H1 (cell line): ENCODE results near the gene SETD1B. TPM values are rescaled to one million over a fixed set of nuclear protein-coding genes. Genes with fewer than 3 reads are reported as not detected.

Experiments used
- CTCF ChIA-PET: fragments of 300-600 bp; sonication (Branson Sonifier 250); formaldehyde crosslinking; loops from one replicate; lab custom pipeline; 2021; ENCODE audit not compliant: partially characterized antibody; lab: Charles Lee
- POLR2A ChIA-PET: fragments of 300-600 bp; sonication (Branson Sonifier 250); formaldehyde crosslinking; loops from one replicate; lab custom pipeline; 2021; ENCODE audit warnings: inconsistent platforms; ENCODE audit not compliant: partially characterized antibody; lab: Charles Lee
- DNase-seq, 2 experiments: peaks; one replicate each; pipeline versions ENCODE4 v3.0.0 to v3.0.0-alpha.2; 2010 to 2022; ENCODE audit warnings: low spot score in 2 of 2, low read depth in 1 of 2, mixed read lengths in 1 of 2
- FAIRE-seq: peaks from 2 replicates; lab custom pipeline; 2011; peaks lifted over from hg19 to GRCh38; lab: Jason Lieb, UNC
- H2AFZ ChIP-seq: 2 replicates; pipeline ENCODE4 v1.8.1; 2012; ENCODE audit warnings: low read length, inconsistent platforms
- H2AK5ac ChIP-seq: 2 replicates; pipeline ENCODE4 v1.6.1; 2013; ENCODE audit warnings: low read depth, low read length
- H2BK120ac ChIP-seq: replicated peaks from 2 replicates; pipeline ENCODE3; 2013; ENCODE audit warnings: low read depth, low read length, inconsistent platforms
- H2BK12ac ChIP-seq: 2 replicates; pipeline ENCODE4 v1.6.1; 2013; ENCODE audit warnings: low read depth, low read length
- H2BK15ac ChIP-seq: 2 replicates; pipeline ENCODE4 v1.6.1; 2013; ENCODE audit warnings: low read length
- H2BK20ac ChIP-seq: 2 replicates; pipeline ENCODE4 v1.6.1; 2013; ENCODE audit warnings: low read length
- H2BK5ac ChIP-seq: 2 replicates; pipeline ENCODE4 v1.6.1; 2013; ENCODE audit warnings: low read depth, low read length
- H3K14ac ChIP-seq: 2 replicates; pipeline ENCODE4 v1.6.1; 2013; ENCODE audit warnings: inconsistent platforms; ENCODE audit not compliant: insufficient read length
- H3K18ac ChIP-seq: 2 replicates; pipeline ENCODE4 v1.6.1; 2013; ENCODE audit warnings: low read length; ENCODE audit errors: extremely low read depth
- H3K23ac ChIP-seq: 2 replicates; pipeline ENCODE4 v1.6.1; 2013; ENCODE audit warnings: inconsistent platforms; ENCODE audit not compliant: insufficient read length
- H3K23me2 ChIP-seq: 2 replicates; pipeline ENCODE4 v1.6.1; 2013; ENCODE audit warnings: low read depth, low read length
- H3K27ac ChIP-seq: 2 replicates; pipeline ENCODE4 v1.6.1; 2011; ENCODE audit warnings: low read depth, low read length, inconsistent platforms
- H3K27me3 ChIP-seq, 4 experiments: replicated peaks in 1 of 4; 1 replicate in 1 of 4; 2 replicates in 3 of 4; pipeline versions ENCODE4 v1.6.1 to v1.8.1; 2011 to 2013; ENCODE audit warnings: low read length in 3 of 4, mild to moderate bottlenecking in 3 of 4, inconsistent platforms in 2 of 4, mixed read lengths in 2 of 4, moderate library complexity in 1 of 4; ENCODE audit not compliant: control insufficient read depth in 3 of 4, insufficient read depth in 3 of 4; ENCODE audit errors: extremely low read depth in 1 of 4
- H3K36me3 ChIP-seq, 4 experiments: 2 replicates each; pipeline versions ENCODE4 v1.6.1 to v1.8.1; 2011 to 2013; ENCODE audit warnings: mild to moderate bottlenecking in 4 of 4, low read length in 3 of 4, moderate library complexity in 2 of 4, control low read depth in 1 of 4, inconsistent platforms in 1 of 4; ENCODE audit not compliant: insufficient read depth in 4 of 4, control insufficient read depth in 2 of 4
- H3K4ac ChIP-seq: replicated peaks from 2 replicates; pipeline ENCODE3; 2013; ENCODE audit warnings: low read length, low read depth, mixed read lengths, inconsistent platforms; ENCODE audit not compliant: insufficient read length
- H3K4me1 ChIP-seq, 4 experiments: replicated peaks in 1 of 4; 1 replicate in 1 of 4; 2 replicates in 3 of 4; pipeline versions ENCODE4 v1.6.1 to v1.8.1; 2011 to 2013; ENCODE audit warnings: low read length in 3 of 4, inconsistent platforms in 2 of 4, mixed read lengths in 1 of 4; ENCODE audit not compliant: insufficient read depth in 4 of 4, control insufficient read depth in 3 of 4
- H3K4me2 ChIP-seq, 2 experiments: 2 replicates each; pipeline versions ENCODE4 v1.6.1 to v1.8.1; 2011 to 2013; ENCODE audit warnings: low read depth in 2 of 2, low read length in 2 of 2, control low read depth in 1 of 2, inconsistent platforms in 1 of 2, mild to moderate bottlenecking in 1 of 2; ENCODE audit not compliant: insufficient read depth in 1 of 2
- H3K4me3 ChIP-seq, 4 experiments: fragments of 200-600, 300-600 bp in 1 of 4; sonication (generic), shearing (Covaris generic), sonication (Bioruptor Twin) in 1 of 4; 2 replicates each; pipeline versions ENCODE4 v1.5.1 to v1.8.1; 2011 to 2016; ENCODE audit warnings: low read length in 4 of 4, low read depth in 3 of 4, control low read depth in 2 of 4, inconsistent platforms in 2 of 4, mild to moderate bottlenecking in 2 of 4, mixed read lengths in 1 of 4, moderate library complexity in 1 of 4; ENCODE audit not compliant: insufficient read depth in 2 of 4; ENCODE audit errors: extremely low read depth in 1 of 4
- H3K56ac ChIP-seq: replicated peaks from 2 replicates; pipeline ENCODE3; 2013; ENCODE audit warnings: low read depth, mild to moderate bottlenecking, mixed read lengths, low read length, inconsistent platforms; ENCODE audit not compliant: insufficient read length
- H3K79me1 ChIP-seq: 2 replicates; pipeline ENCODE4 v1.6.1; 2013; ENCODE audit warnings: low read depth, low read length, control low read depth
- H3K79me2 ChIP-seq, 2 experiments: 2 replicates each; pipeline versions ENCODE4 v1.6.1 to v1.8.1; 2012 to 2013; ENCODE audit warnings: low read length in 2 of 2, mild to moderate bottlenecking in 2 of 2, inconsistent platforms in 1 of 2; ENCODE audit not compliant: insufficient read depth in 2 of 2, control insufficient read depth in 1 of 2
- H3K9ac ChIP-seq, 4 experiments: replicated peaks in 1 of 4; 1 replicate in 1 of 4; 2 replicates in 3 of 4; pipeline versions ENCODE4 v1.6.1 to v1.8.1; 2011 to 2013; ENCODE audit warnings: low read depth in 3 of 4, low read length in 3 of 4, control low read depth in 2 of 4, mild to moderate bottlenecking in 2 of 4, moderate library complexity in 2 of 4, inconsistent platforms in 1 of 4; ENCODE audit errors: extremely low read depth in 1 of 4
- H3K9me3 ChIP-seq, 2 experiments: 2 replicates each; pipeline versions ENCODE4 v1.6.1 to v1.8.1; 2012 to 2013; ENCODE audit warnings: mild to moderate bottlenecking in 2 of 2, moderate library complexity in 2 of 2, control low read depth in 1 of 2, inconsistent platforms in 1 of 2, low read depth in 1 of 2, low read length in 1 of 2, mixed read lengths in 1 of 2; ENCODE audit not compliant: insufficient read depth in 2 of 2
- H4K20me1 ChIP-seq, 2 experiments: replicated peaks in 1 of 2; 2 replicates each; pipeline versions ENCODE3 to v1.8.1; 2011 to 2013; ENCODE audit warnings: inconsistent platforms in 2 of 2, low read length in 2 of 2, mild to moderate bottlenecking in 1 of 2; ENCODE audit not compliant: insufficient read depth in 2 of 2, control insufficient read depth in 1 of 2
- H4K5ac ChIP-seq: 2 replicates; pipeline ENCODE4 v1.6.1; 2013; ENCODE audit warnings: low read length, low read depth, mixed read lengths, inconsistent platforms; ENCODE audit not compliant: insufficient read length
- H4K8ac ChIP-seq: 2 replicates; pipeline ENCODE4 v1.8.0; 2013; ENCODE audit warnings: mild to moderate bottlenecking, moderate library complexity, low read length, inconsistent platforms; ENCODE audit not compliant: insufficient read depth; ENCODE audit errors: extremely low read depth
- H4K91ac ChIP-seq: replicated peaks from 2 replicates; pipeline ENCODE3; 2013; ENCODE audit warnings: low read length, mixed read lengths, inconsistent platforms; ENCODE audit not compliant: insufficient read length
- JUND ChIP-seq: IDR thresholded peaks from 2 replicates; pipeline ENCODE4 v1.6.1; 2011; ENCODE audit warnings: mild to moderate bottlenecking, improper control_type of control experiment, low read length
- KDM4A ChIP-seq: IDR thresholded peaks from one replicate; pipeline ENCODE4 v1.7.1; 2012; ENCODE audit warnings: low read depth, mild to moderate bottlenecking, moderate library complexity, low read length, inconsistent platforms; ENCODE audit not compliant: severe bottlenecking
- MAX ChIP-seq: IDR thresholded peaks from 2 replicates; pipeline ENCODE4 v1.6.1; 2012; ENCODE audit warnings: inconsistent platforms
- NRF1 ChIP-seq: IDR thresholded peaks from 2 replicates; pipeline ENCODE4 v1.6.1; 2011; ENCODE audit warnings: mild to moderate bottlenecking, low read depth, low read length, improper control_type of control experiment
- RXRA ChIP-seq: IDR thresholded peaks from 2 replicates; pipeline ENCODE4 v1.6.1; 2011; ENCODE audit warnings: low read depth, mild to moderate bottlenecking, low read length, moderate library complexity; ENCODE audit not compliant: insufficient read depth
- SAP30 ChIP-seq: fragments of 300-600 bp; sonication (generic); IDR thresholded peaks from 2 replicates; pipeline ENCODE4 v1.7.1; 2012; ENCODE audit warnings: low read length, moderate library complexity, mild to moderate bottlenecking, inconsistent platforms; ENCODE audit not compliant: insufficient read depth, insufficient replicate concordance
- SP4 ChIP-seq: IDR thresholded peaks from 2 replicates; pipeline ENCODE4 v1.6.1; 2012; ENCODE audit warnings: low read length, inconsistent platforms
- SRF ChIP-seq: IDR thresholded peaks from 2 replicates; pipeline ENCODE4 v1.6.1; 2011; ENCODE audit warnings: mild to moderate bottlenecking, low read depth, low read length, moderate library complexity
- SUZ12 ChIP-seq: fragments of 200-600 bp; sonication (generic); IDR thresholded peaks from 2 replicates; pipeline ENCODE4 v1.6.1; 2012; ENCODE audit warnings: mild to moderate bottlenecking, inconsistent platforms, low read length, moderate library complexity, mixed read lengths
- WGBS, 2 experiments: shearing (Covaris generic) in 1 of 2; methylation state at CpG; one replicate each; pipeline versions ENCODE4 v1.1.6 to v1.1.7; 2013 to 2015; ENCODE audit warnings: low lambda C conversion rate in 2 of 2, mixed read lengths in 2 of 2, inconsistent platforms in 1 of 2, low coverage in 1 of 2, missing lambda C conversion rate in 1 of 2; ENCODE audit not compliant: insufficient replicate concordance in 2 of 2, insufficient coverage in 1 of 2, insufficient read length in 1 of 2; ENCODE audit errors: extremely low coverage in 1 of 2, missing lambda C conversion rate in 1 of 2; 5-methylcytosine and 5-hydroxymethylcytosine counted together
- polyA plus RNA-seq, 7 experiments: library from polyadenylated mRNA; depleted of rRNA in 3 of 7; stranded (reverse) in 5 of 7; unstranded in 2 of 7; fragments of >200 nt in 5 of 7; fragments of 200-250 nt in 2 of 7; gene quantifications; 1 replicate in 5 of 7; 2 replicates in 1 of 7; 4 replicates in 1 of 7; pipeline versions ENCODE4 v1.2.1 to v1.2.3, GENCODE V29; 2011 to 2013; ENCODE audit warnings: missing spikeins in 2 of 7, mixed read lengths in 2 of 7
- total RNA-seq: library from RNA; stranded (reverse); fragmentation: NEBNext Ultra II Directional; extraction: Animal tissue kit (Norgen Biotek cat#: 25700); gene quantifications from 2 replicates; pipeline ENCODE4 v1.2.1, GENCODE V29; 2021

Gene SETD1B
- total and polyA plus RNA-seq, 2 of the 8 experiments (the other 6 are each of a cell fraction or from before 2014, with no cell fraction given) = 1.3 to 17.7 TPM

GRCh38 chr12:121825041-121825523 lies 21.3 kb downstream of the SETD1B start:
- Histone ChIP-seq H3K4me3 (no peak overlapping the region), H3K4me1 (no peaks in the 10 kb centered on the region), H3K36me3 (peaks cover 4 to 34% (median 19%) of the 10 kb centered on the region in 4 experiments), H2AFZ (no peak overlapping the region), H3K79me1 (no peaks in the 10 kb centered on the region), H2BK15ac (no peak overlapping the region), H3K14ac (no peak overlapping the region), H3K9me3 (no peaks in the 10 kb centered on the region), H4K91ac (no peak overlapping the region), H3K23ac (no peak overlapping the region), H3K79me2 (no peaks in the 10 kb centered on the region), H2BK12ac (no peak overlapping the region), H2BK20ac (no peak overlapping the region), H2BK5ac (no peak overlapping the region), H4K20me1 (peaks cover 0 to 13% of the 10 kb centered on the region in 2 experiments), H2BK120ac (no peak overlapping the region), H3K27me3 (no peaks in the 10 kb centered on the region), H4K5ac (no peak overlapping the region), H4K8ac (no peak overlapping the region), H3K27ac (no peak overlapping the region), H3K18ac (no peak overlapping the region), H3K4ac (no peak overlapping the region), H3K23me2 (no peaks in the 10 kb centered on the region), H3K9ac (no peak overlapping the region), H3K56ac (no peak overlapping the region), H2AK5ac (no peak overlapping the region), H3K4me2 (no peak overlapping the region)
- POLR2A ChIA-PET = interaction anchor here (1.4 to 6.4 kb wide), 8 partner anchors 9 to 63 kb away, joined by 3 to 50 read pairs (median 6); partner anchors contain the start of genes RHOF and SETD1B
- TF ChIP-seq SAP30 = no peak
- TF ChIP-seq SP4 = no peak
- no peak for TF ChIP-seq JUND
- TF ChIP-seq MAX = no peak
- no peak for TF ChIP-seq SUZ12
- no peak for TF ChIP-seq KDM4A
- no peak for TF ChIP-seq SRF
- TF ChIP-seq NRF1 = no peak
- TF ChIP-seq RXRA = no peak
- CTCF ChIA-PET = interaction anchor here (0.5 to 14.5 kb wide), 8 partner anchors 9 to 346 kb away, joined by 3 to 163 read pairs (median 6); partner anchors contain the start of gene RHOF
- FAIRE-seq (no peak), DNase-seq (no peak)
- WGBS, 2 experiments = 94% methylated on average over 16 of the region's 18 CpGs; no CpG with 5 or more reads in 1 of the 2 experiments
